ENCODE measurements around the gene PRTFDC1. TPM values are rescaled to one million over a fixed set of nuclear protein-coding genes. Genes with fewer than 3 reads are reported as not detected.

The PRTFDC1 gene
- polyA plus RNA-seq, 1 experiment = 46.8 TPM

DNA sequence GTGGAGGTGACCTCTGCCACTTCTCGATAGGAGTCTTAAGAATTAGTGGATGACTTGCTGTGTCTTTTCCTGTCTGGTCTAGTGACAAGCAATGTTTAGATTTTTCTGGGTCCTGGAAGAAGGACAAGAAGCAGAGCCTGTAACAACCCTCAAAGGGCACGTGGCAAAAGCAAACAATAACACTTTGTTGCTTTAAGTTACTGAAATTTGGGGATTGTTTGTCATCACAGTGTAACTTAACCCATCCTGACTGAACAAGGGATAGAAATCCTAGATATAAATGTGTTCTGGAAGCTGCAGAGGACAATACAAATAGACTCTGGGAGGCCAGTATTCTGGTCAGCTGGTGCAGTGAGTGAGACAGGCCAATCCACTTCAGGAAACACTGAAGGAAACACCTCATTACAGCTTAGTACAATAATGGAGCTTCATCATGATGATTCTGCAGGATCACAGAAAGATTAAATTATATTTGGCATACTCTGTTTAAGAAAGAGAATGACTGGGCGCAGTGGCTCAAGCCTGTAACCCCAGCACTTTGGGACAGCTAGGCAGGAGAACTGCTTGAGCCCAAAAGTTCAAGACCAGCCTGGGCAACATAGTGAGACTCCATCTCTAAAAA is 40.2 kb upstream of the PRTFDC1 start:
- ChIA-PET POLR2A (no interaction called here), CTCF (interaction anchor here (1.0 kb wide), 1 partner anchor 89 kb away, joined by 4 read pairs; no protein-coding TSS in a partner anchor)
- Histone ChIP-seq H3K9me3 (ENCODE audit: control insufficient read depth, insufficient read depth, low read length) (no peaks in the 10 kb centered on the region), H3K27ac (ENCODE audit: low read depth, low read length) (no peak overlapping the region), H3K27me3 (ENCODE audit: control insufficient read depth, insufficient read depth, low read length) (peaks cover 2% of the 10 kb centered on the region), H3K4me3 (ENCODE audit: low read depth, low read length) (no peak overlapping the region)
- no peak for DNase-seq (ENCODE audit: low read depth, low spot score)
- TF ChIP-seq, protein P1, sequence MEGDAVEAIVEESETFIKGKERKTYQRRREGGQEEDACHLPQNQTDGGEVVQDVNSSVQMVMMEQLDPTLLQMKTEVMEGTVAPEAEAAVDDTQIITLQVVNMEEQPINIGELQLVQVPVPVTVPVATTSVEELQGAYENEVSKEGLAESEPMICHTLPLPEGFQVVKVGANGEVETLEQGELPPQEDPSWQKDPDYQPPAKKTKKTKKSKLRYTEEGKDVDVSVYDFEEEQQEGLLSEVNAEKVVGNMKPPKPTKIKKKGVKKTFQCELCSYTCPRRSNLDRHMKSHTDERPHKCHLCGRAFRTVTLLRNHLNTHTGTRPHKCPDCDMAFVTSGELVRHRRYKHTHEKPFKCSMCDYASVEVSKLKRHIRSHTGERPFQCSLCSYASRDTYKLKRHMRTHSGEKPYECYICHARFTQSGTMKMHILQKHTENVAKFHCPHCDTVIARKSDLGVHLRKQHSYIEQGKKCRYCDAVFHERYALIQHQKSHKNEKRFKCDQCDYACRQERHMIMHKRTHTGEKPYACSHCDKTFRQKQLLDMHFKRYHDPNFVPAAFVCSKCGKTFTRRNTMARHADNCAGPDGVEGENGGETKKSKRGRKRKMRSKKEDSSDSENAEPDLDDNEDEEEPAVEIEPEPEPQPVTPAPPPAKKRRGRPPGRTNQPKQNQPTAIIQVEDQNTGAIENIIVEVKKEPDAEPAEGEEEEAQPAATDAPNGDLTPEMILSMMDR (IDR thresholded peaks at IDR 0.05; ENCODE audit: low read depth, low read length) = no peak

DNA sequence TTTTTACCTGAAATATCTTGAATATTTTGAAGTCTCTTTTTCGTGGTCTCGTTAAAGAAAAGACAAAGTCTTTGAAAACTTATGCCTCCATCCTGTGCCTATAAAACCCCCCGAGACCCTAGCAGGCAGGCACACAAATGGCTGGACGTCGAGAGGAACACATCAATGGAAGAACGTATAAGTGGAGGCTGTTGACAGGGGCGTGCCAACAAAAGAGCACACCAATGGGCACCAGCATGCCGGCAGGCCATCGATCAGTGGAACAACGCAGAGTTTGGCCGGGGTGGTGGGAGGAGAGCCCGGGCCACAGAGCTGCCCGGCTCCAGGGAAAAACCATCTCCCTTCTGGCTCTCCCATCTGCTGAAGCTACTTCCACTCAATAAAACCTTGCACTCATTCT is 38.9 kb upstream of the PRTFDC1 start:
- H3K27ac ChIP-seq (ENCODE audit: low read depth, low read length) = no peak overlapping the region
- ChIA-PET CTCF (no interaction called here), POLR2A (no interaction called here)
- TF ChIP-seq, protein P1 (IDR thresholded peaks at IDR 0.05; ENCODE audit: low read depth, low read length) = no peak
- no peak overlapping the region for H3K4me3 ChIP-seq (ENCODE audit: low read depth, low read length)
- no peaks in the 10 kb centered on the region for H3K9me3 ChIP-seq (ENCODE audit: control insufficient read depth, insufficient read depth, low read length)
- H3K27me3 ChIP-seq (ENCODE audit: control insufficient read depth, insufficient read depth, low read length) = peaks cover 2% of the 10 kb centered on the region
- DNase-seq (ENCODE audit: low read depth, low spot score) = no peak

DNA sequence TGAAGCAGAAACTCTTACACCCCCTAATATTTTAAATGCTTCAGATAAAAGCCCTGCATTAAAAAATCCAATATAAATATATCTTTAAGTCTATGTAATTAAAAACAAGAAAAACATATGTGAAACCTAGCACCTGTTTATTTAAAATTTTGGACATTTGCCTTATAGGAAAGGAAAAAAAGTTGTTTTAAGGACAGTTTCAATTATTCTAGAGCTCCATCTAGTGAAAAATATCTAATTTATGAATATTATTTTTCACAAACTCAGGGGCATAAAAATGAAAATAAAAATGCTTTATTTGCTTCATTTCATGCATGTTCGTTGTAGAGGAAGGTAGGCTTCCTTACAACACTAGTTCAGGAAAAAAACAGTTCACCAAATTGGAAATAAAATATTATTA is 37.5 kb upstream of the PRTFDC1 start:
- POLR2A ChIA-PET = no interaction called here
- no peak overlapping the region for H3K27ac ChIP-seq (ENCODE audit: low read depth, low read length)
- no peak overlapping the region for H3K4me3 ChIP-seq (ENCODE audit: low read depth, low read length)
- peaks cover 2% of the 10 kb centered on the region for H3K27me3 ChIP-seq (ENCODE audit: control insufficient read depth, insufficient read depth, low read length)
- H3K9me3 ChIP-seq (ENCODE audit: control insufficient read depth, insufficient read depth, low read length) = no peaks in the 10 kb centered on the region
- TF ChIP-seq, protein P1 (IDR thresholded peaks at IDR 0.05; ENCODE audit: low read depth, low read length) = 0 out of 2 replicates have a peak, but pooled peaks have one; percentile 25
- DNase-seq (ENCODE audit: low read depth, low spot score) = no peak
- CTCF ChIA-PET = interaction anchor here (0.8 to 1.4 kb wide), 9 partner anchors 92 to 372 kb away, joined by 3 to 7 read pairs (median 3); no protein-coding TSS in a partner anchor

DNA sequence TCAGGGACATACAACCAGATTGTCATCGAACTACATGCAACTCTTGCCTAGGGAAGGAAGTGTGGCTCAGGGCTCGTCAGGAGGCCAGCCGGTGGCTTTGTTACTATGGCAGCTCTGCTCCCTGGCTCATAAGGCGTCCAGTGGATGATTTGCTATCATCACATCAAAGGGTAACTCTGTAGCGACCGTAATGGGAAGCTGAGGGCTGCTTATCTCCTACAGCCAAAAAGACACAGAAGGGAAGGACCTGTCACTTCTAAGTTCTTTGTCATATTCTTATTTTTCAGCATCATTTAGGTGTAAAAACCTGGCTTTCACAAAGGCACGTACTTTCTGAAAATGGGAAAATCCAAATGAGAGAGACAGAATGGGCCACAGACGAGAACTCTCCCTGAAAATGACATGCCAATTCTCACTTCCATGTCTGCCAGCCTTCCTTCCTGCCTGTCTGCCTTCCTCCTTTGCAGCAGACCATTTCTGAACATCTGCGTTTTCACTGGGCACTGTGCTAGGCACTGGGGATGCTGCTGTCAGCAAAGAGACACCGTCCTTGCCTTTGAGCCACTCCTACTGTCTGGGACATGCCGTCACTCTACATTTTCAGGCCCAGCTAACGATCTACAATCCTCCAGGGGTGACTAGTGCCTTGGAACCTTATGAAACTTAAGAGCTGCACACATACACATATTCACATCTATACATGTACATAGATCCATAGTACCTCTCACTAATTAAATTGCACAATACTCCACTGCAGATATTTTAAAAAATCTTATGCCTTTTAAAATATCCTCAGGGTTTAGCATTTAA is 36.6 kb upstream of the PRTFDC1 start:
- no peak for DNase-seq (ENCODE audit: low read depth, low spot score)
- CTCF ChIA-PET = interaction anchor here (0.8 to 1.4 kb wide), 6 partner anchors 92 to 371 kb away, joined by 3 to 6 read pairs (median 3); no protein-coding TSS in a partner anchor
- TF ChIP-seq, protein P1 (IDR thresholded peaks at IDR 0.05; ENCODE audit: low read depth, low read length) = no peak
- no peak overlapping the region for H3K4me3 ChIP-seq (ENCODE audit: low read depth, low read length)
- peaks cover 2% of the 10 kb centered on the region for H3K27me3 ChIP-seq (ENCODE audit: control insufficient read depth, insufficient read depth, low read length)
- POLR2A ChIA-PET = interaction anchor here (1.1 kb wide), 1 partner anchor 37 kb away, joined by 3 read pairs; no protein-coding TSS in a partner anchor
- H3K9me3 ChIP-seq (ENCODE audit: control insufficient read depth, insufficient read depth, low read length) = no peaks in the 10 kb centered on the region
- no peak overlapping the region for H3K27ac ChIP-seq (ENCODE audit: low read depth, low read length)

DNA sequence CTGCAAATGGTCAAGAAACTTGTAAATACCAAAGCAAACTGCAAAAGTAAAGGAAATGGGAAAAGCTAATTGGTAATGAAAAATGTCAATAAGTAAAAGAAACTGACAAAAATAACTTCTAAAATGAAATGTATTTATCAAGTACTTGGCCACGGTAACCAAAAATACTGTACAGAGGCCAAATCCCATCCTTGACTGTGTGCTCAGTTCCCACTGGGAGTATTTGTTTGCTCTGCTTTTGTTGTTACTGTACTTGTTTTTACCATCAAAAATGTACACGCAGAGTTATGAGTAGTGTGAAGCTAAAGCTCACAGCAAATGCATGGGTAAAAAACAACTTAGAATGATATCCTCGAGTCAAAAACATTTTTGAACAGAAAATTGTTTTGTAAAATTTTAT is 32.5 kb upstream of the PRTFDC1 start:
- POLR2A ChIA-PET = no interaction called here
- TF ChIP-seq, protein P1 (IDR thresholded peaks at IDR 0.05; ENCODE audit: low read depth, low read length) = no peak
- Histone ChIP-seq H3K27ac (ENCODE audit: low read depth, low read length) (no peak overlapping the region), H3K27me3 (ENCODE audit: control insufficient read depth, insufficient read depth, low read length) (no peaks in the 10 kb centered on the region), H3K4me3 (ENCODE audit: low read depth, low read length) (no peak overlapping the region), H3K9me3 (ENCODE audit: control insufficient read depth, insufficient read depth, low read length) (no peaks in the 10 kb centered on the region)
- DNase-seq (ENCODE audit: low read depth, low spot score) = no peak
- CTCF ChIA-PET = interaction anchor here (0.6 to 1.1 kb wide), 2 partner anchors 24 to 343 kb away, joined by 3 to 5 read pairs; no protein-coding TSS in a partner anchor

All from AG04450 (cell line).